ENCODE measurements around the gene ATXN2.
"Not testable (repeated sequence)": the region's sequence is repeated elsewhere in the genome, so short reads cannot be mapped to it uniquely, and the experiment has no call there.

Gene ATXN2

DNA sequence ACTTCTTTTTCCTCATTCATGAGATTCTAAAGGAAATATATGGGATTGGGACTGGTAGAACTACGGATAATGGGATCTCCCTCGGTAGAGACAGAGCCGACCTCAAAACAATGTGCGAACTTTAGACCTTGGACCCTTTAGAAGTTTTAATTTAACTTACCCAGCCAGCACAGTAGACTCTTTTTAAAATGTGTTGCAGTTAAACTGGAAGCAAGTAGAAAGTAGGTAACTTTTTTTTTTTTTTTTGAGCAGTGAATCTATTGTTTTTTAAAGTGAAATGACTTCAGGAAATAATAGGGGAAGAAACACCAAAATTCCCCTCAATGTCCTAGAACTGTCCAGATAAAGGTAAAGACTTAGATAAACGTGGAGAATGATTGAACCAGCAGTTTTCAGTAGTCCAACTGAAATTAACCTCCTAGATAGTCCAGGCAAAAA, 1.1 kb upstream of the ATXN2 start:
- DNase-seq = no peak

DNA sequence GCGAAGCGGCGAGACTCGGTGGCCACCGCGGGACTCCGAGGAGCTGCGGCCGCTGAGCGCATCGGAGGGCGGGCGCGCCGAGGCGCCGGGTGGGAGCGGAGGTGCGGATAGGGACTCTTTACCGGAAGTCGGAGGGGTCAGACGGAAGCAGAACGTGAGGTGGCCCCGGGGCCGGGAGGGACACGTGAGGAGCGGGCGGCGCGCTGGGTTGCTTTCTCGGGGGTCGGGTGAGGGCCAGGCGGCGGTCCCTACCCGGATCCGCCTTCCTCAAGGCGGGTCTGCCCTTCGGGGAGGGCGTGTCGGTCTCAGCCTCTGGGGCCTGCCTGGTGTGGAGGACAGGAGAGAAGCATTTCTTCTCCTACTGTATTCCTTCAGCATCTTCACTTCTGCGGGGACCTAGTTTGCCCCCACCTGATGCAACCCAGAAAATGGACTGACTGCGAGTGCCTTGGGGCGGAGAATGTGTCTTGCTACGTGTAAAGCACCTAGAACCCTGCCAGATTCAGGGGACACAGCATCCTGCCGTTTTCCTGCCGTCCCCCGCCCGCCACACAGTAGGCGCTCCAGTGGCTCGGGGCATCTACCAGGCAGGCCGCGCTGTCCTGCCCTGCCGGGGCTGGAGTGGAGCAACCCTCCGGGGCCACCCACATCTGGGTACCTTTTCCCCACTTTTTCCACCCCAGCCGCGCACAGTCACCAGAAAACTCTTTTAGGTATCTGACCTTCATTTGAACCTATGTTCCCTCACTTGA, 514 bp upstream of the ATXN2 start:
- DNase-seq = peak; percentile 82

GRCh38 chr12:111597831-111598636, 1.1 kb downstream of the ATXN2 start:
- peak; percentile 15 for DNase-seq

GRCh38 chr12:111596985-111597830, 1.9 kb downstream of the ATXN2 start:
- DNase-seq = peak; percentile 15

GRCh38 chr12:111595341-111595835, 3.7 kb downstream of the ATXN2 start:
- not testable (repeated sequence) for DNase-seq

- not testable (repeated sequence) for DNase-seq
Observed at GRCh38 chr12:111591399-111592010, 7.6 kb downstream of the ATXN2 start.

DNA sequence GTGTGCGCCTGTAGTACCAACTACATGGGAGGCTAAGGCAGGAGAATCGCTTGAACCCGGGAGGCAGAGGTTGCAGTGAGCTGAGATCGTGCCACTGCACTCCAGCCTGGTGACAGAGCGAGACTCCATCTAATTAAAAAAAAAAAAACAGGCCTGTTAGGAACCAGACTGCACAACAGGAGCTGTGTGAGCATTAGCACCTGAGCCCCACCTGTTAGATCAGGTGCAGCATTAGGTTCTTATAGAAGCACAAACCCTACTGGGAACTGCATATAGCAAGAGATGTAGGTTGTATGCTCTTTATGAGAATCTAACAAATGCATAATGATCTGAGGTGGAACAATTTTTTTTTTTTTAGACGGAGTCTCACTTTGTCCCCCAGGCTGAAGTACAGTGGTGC, 8.6 kb downstream of the ATXN2 start:
- DNase-seq = no peak

GRCh38 chr12:111589601-111590000, 9.5 kb downstream of the ATXN2 start:
- no peak for DNase-seq

- no peak for DNase-seq
Observed at GRCh38 chr12:111588010-111588409, 11.1 kb downstream of the ATXN2 start.

DNA sequence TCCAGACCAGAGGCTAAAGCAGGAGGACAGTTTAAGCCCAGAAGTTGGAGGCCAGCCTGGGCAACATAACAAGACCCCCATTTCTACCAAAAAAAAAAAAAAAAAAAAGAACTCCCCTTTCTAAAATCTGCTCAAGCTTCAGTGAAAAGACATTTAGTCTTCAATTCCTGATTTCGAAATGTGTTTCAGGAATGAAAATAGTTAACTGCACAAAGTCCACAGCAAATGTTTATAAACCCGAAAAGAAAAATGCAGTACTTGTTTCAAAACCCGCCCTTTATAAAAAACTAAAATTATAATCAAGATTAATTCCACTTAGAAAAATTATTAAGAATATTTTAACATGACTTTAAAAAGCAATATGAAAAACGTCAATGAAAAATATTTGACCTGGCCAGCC, 12.1 kb downstream of the ATXN2 start:
- no peak for DNase-seq

DNA sequence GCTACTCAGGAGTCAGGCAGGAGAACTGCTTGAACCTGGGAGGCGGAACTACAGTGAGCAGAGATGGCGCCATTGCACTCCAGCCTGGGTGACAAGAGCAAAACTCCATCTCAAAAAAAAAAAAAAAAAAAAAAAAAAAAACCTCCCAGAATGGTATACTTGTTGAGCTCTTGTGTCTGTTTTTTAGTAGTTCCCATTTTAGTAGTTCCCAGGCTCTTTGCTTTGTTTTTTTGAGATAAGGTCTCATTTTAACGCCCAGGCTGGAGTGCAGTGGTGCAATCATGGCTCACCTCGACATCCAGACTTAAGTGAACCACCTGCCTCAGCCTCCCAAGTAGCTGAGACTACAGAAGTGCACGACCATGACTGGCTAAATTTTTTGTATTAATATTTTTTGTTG, 13.4 kb downstream of the ATXN2 start:
- no peak for DNase-seq

DNA sequence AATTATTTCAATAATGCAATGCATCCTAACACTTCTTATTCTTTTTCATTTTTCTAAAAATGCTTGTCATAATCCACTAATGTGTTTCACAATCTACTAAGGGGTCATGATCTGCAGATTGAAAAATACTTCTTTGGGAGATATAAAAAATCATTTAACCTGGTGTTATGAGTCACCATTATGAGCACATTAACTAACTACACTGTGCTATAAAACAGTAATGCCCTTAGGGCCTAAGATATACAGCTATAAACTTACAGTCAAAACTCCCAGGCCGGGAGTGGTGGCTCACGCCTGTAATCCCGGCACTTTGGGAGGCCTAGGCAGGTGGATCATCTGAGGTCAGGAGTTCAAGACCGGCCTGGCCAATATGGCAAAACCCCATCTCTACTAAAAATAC, 14.2 kb downstream of the ATXN2 start:
- no peak for DNase-seq

DNA sequence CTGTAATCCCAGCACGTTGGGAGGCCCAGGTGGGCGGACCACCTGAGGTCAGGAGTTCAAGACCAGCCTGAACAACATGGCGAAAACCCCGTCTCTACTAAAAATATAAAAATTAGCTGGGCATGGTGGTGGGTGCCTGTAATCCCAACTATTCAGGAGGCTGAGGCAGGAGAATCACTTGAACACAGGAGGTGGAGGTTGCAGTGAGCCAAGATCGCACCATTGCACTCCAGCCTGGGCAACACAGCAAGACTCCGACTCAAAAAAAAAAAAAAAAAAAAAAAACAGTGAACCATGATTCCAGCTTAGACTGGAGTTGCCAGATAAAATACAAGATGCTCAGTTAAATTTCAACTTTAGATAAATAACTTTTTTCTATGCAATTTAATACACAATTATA, 15.6 kb downstream of the ATXN2 start:
- DNase-seq = not testable (repeated sequence)

GRCh38 chr12:111582133-111582747, 16.9 kb downstream of the ATXN2 start:
- no peak for DNase-seq

DNA sequence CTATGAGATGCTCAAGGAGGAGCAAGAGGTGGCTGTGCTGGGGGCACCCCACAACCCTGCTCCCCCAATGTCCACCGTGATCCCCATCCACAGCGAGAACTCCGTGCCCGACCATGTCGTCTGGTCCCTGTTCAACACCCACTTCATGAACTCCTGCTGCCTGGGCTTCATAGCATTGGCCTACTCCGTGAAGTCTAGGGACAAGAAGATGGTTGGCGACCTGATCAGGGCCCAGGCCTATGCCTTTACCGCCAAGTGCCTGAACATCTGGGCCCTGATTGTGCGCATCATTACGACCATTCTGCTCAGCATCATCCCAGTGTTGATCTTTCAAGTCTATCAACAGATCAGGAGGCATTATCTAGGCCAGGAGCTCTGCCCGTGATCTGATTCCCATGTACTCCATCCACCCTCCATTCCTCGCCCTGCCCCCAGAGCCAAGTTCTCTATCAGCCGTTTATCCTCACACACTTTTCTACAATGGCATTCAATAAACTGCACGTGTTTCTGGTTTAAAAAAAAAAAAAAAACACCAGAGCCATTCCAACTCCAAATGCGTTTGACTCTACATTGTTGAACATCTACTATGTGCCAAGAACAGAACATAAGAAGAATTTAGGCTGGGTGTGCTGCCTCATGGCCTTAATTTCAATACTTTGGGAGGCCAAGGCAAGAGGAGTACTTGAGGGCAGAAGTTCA, 17.5 kb downstream of the ATXN2 start:
- DNase-seq = no peak

GRCh38 chr12:111580737-111581136, 18.4 kb downstream of the ATXN2 start:
- DNase-seq = no peak

DNA sequence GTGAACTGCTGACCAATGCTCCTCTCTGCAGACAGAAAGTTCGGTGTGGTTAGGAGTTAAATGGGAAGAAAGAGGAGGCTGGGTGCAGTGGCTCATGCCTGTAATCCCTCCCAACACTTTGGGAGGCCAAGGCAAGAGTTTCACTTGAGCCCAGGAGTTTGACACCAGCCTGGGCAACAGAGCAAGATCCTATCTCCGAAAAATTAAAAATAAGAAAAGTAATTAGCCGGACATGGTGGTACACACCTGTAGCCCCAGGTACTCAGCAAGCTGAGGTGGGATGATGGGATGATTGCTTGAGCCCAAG, 19.0 kb downstream of the ATXN2 start:
- no peak for DNase-seq

- no peak for DNase-seq
Observed at GRCh38 chr12:111578971-111579340, 20.2 kb downstream of the ATXN2 start.

- no peak for DNase-seq
Observed at GRCh38 chr12:111578276-111578970, 20.7 kb downstream of the ATXN2 start.

- no peak for DNase-seq
Observed at GRCh38 chr12:111574797-111575443, 24.2 kb downstream of the ATXN2 start.

DNA sequence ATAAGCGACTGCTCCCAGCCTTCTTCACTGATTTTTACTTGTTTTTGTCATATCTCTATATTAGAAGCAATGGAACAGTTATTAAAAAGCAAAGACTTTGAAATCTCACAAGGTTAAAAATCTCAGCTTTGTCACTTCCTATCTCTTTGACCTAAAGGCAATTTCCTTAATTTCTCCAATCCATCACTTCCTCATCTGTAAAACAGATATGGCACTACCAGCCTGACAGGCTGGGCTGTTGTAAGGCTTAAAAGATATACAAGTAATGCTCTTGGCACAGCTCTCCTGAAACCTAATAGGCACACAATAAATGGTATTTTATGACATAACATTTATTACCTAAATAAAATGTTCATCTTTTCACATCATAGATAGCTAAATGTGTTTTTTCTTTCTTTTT, 25.6 kb downstream of the ATXN2 start:
- DNase-seq = no peak
